HG02571 (cell line): Measurements from ENCODE around the gene TMC6.
"Not testable (repeated sequence)": the region's sequence is repeated elsewhere in the genome, so short reads cannot be mapped to it uniquely, and the experiment has no call there.

Experiments used
- ATAC-seq: cut with Tn5 transposase; IDR thresholded peaks from one replicate; pipeline ENCODE4 v1.9.1; 2021; ENCODE audit warnings: mild to moderate bottlenecking, moderate library complexity; ENCODE audit not compliant: unreplicated experiment

Gene TMC6

GRCh38 chr17:78082355-78082872 is 46.1 kb downstream of the TMC6 start:
- not testable (repeated sequence) for ATAC-seq

- no peak for ATAC-seq
Measured at GRCh38 chr17:78081551-78081950, 47.0 kb downstream of the TMC6 start.

- ATAC-seq, result no peak
Measured at GRCh38 chr17:78079253-78079652, 49.3 kb downstream of the TMC6 start.

DNA sequence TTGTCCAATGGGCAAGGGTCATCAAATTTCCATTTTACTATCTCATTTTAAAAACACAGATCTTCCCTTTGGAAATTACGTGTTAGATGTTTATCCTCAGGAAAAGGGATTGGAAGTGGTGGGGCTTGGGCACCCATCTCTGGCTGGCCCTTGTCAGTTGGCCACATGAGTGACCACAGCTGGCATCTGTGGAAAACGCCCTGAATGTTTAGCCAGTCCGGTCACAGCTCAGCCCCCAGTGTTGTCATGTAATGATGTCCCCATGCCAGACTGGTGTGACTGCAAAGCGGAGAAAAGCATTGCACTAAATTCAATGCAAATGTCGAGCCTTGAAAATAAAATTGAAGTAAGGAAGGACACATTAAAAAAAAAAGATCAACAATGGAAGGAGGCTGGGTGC is 53.0 kb downstream of the TMC6 start:
- no peak for ATAC-seq

GRCh38 chr17:78075011-78075410 is 53.5 kb downstream of the TMC6 start:
- ATAC-seq, result no peak

DNA sequence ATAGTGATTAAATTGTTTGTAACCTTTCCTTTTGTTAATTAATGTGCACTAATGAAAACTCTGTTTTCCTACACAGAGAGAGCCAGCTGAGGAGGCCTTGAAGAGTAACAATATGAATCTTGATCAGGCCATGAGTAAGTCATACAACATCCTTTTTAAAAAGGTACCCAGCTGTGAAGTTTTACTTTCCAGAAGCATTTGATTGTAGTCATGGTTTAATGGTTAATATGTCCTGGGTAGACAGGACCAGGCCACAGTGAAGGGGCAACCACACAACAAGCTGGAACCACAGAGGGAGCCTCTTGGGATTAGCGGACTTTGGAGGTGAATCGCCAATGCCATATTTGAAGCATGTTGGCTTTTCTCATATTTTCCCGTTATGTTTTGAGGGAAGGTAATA is 55.6 kb downstream of the TMC6 start:
- ATAC-seq, result no peak

- no peak for ATAC-seq
Measured at GRCh38 chr17:78069695-78070094, 58.9 kb downstream of the TMC6 start.

- ATAC-seq, result not testable (repeated sequence)
Measured at GRCh38 chr17:78066976-78067375, 61.6 kb downstream of the TMC6 start.

DNA sequence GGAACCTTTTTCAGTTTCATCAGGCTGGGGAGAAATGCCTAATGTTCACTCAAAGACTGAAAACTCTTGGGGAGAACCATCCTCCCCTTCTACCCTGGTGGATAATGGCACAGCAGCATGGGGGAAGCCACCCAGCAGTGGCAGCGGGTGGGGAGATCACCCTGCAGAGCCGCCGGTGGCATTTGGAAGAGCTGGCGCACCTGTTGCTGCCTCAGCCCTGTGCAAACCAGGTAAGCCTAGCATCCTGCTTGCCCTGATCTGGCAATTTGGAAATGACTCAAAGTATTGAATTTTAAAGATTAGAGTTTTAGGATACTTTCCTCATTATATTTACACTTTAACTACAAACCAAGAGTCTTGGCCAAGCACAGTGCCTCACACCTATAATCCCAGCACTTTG is 63.8 kb downstream of the TMC6 start:
- ATAC-seq, result no peak

- no peak for ATAC-seq
Measured at GRCh38 chr17:78063489-78063888, 65.1 kb downstream of the TMC6 start.

- no peak for ATAC-seq
Measured at GRCh38 chr17:78062596-78062995, 66.0 kb downstream of the TMC6 start.
